ENCODE results near the gene ARSD.

Gene ARSD

GRCh38 chrX:2872671-2873277, 56.4 kb downstream of the ARSD start:
- no peak for DNase-seq (ENCODE audit: low spot score)
- in situ Hi-C loops (cut with MboI; ENCODE audit: low sequenced_read_pairs, unreplicated experiment), result no loop called here
- TF ChIP-seq CTCF (IDR thresholded peaks at IDR 0.05; ENCODE audit: borderline replicate concordance, control extremely low read depth, extremely low read depth, insufficient read depth, missing control alignments), result no peak

DNA sequence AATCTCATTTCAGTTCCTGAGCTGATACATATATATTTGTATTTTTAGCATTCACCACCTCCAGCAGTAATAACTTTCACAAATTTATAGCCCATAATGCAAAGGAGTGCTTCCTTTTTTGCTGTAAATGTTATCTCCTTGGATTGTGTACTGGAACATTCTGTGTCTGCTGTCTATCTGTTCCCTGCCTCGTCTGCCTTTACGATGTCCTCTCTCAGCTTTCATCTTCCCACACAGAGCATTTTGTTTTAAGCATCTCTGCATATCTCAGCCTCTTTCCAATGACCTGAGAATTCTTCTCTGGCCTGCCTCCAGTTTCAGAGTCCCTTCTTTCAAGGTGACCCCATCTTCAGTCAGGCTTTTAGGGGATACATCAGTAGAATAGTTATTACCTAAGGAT, 57.3 kb downstream of the ARSD start:
- TF ChIP-seq CTCF (IDR thresholded peaks at IDR 0.05; ENCODE audit: borderline replicate concordance, control extremely low read depth, extremely low read depth, insufficient read depth, missing control alignments), result no peak
- in situ Hi-C loops (cut with MboI; ENCODE audit: low sequenced_read_pairs, unreplicated experiment), result no loop called here
- DNase-seq (ENCODE audit: low spot score), result no peak

GRCh38 chrX:2870650-2871049, 58.5 kb downstream of the ARSD start:
- in situ Hi-C loops (cut with MboI; ENCODE audit: low sequenced_read_pairs, unreplicated experiment), result no loop called here
- no peak for TF ChIP-seq CTCF (IDR thresholded peaks at IDR 0.05; ENCODE audit: borderline replicate concordance, control extremely low read depth, extremely low read depth, insufficient read depth, missing control alignments)
- no peak for DNase-seq (ENCODE audit: low spot score)

GRCh38 chrX:2867206-2867605, 61.9 kb downstream of the ARSD start:
- no peak for DNase-seq (ENCODE audit: low spot score)
- in situ Hi-C loops (cut with MboI; ENCODE audit: low sequenced_read_pairs, unreplicated experiment), result no loop called here
- no peak for TF ChIP-seq CTCF (IDR thresholded peaks at IDR 0.05; ENCODE audit: borderline replicate concordance, control extremely low read depth, extremely low read depth, insufficient read depth, missing control alignments)

DNA sequence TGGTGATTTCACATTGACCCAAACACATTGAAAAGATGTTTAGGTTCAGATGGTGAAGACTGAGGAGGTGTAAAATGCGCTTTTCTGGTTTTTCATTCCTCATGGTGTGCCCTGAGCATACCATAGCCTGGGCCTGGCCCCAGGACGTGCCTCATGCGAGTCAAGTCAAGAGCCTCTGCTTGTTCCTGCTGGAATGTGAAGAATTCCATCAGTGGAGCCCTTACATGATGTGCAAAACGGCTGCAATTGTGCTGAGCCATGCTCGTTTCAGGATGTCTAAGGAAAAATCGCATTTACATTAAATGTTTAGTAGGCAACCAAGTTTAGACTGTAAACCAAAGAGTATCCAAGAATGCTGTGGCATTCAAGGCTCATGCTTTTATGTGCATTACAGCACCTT, 65.5 kb downstream of the ARSD start:
- no peak for TF ChIP-seq CTCF (IDR thresholded peaks at IDR 0.05; ENCODE audit: borderline replicate concordance, control extremely low read depth, extremely low read depth, insufficient read depth, missing control alignments)
- DNase-seq (ENCODE audit: low spot score), result no peak
- in situ Hi-C loops (cut with MboI; ENCODE audit: low sequenced_read_pairs, unreplicated experiment), result no loop called here

DNA sequence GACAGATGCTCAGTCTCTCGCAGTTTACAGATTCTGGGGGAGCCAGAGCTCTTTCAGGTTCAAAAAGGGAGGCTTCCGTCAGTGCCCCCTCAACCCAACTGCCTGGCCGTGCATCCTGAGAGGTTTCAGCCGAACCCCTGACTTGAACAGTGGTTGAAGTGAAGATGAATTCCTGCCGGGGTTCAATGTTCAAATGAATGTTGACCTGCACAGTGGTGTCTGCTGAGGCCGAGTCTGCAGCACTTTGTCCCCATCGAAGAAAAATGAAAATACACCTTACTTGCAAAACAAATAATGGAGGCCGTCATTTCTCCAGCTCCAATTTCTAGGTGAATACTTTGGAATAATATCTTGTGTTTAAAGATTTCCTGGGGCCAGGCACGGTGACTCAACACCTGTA, 66.7 kb downstream of the ARSD start:
- in situ Hi-C loops (cut with MboI; ENCODE audit: low sequenced_read_pairs, unreplicated experiment), result no loop called here
- TF ChIP-seq CTCF (IDR thresholded peaks at IDR 0.05; ENCODE audit: borderline replicate concordance, control extremely low read depth, extremely low read depth, insufficient read depth, missing control alignments), result no peak
- no peak for DNase-seq (ENCODE audit: low spot score)
